ENCODE results near the gene ABHD2. TPM values are rescaled to one million over a fixed set of nuclear protein-coding genes. Genes with fewer than 3 reads are reported as not detected.

Gene ABHD2, protein sequence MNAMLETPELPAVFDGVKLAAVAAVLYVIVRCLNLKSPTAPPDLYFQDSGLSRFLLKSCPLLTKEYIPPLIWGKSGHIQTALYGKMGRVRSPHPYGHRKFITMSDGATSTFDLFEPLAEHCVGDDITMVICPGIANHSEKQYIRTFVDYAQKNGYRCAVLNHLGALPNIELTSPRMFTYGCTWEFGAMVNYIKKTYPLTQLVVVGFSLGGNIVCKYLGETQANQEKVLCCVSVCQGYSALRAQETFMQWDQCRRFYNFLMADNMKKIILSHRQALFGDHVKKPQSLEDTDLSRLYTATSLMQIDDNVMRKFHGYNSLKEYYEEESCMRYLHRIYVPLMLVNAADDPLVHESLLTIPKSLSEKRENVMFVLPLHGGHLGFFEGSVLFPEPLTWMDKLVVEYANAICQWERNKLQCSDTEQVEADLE
- polyA plus RNA-seq (2013): 12.4 and 13.4 TPM in 2 replicates

- H2AK5ac ChIP-seq (ENCODE audit: low read length): peak within 1 kb of the TSS; percentile 20
- peak within 1 kb of the TSS; percentile 74 for H2BK5ac ChIP-seq (ENCODE audit: low read depth, low read length, poor library complexity)
- peak within 1 kb of the TSS; percentile 62 for H3K18ac ChIP-seq (ENCODE audit: low read length)
- H3K23ac ChIP-seq (ENCODE audit: low read length): no peak within 1 kb of the TSS
- H3K36me3 ChIP-seq (ENCODE audit: control insufficient read depth in 1 of 2, insufficient read depth in 2 of 2, low read length in 2 of 2): no peaks in the 10 kb centered on the region
- H4K12ac ChIP-seq (ENCODE audit: low read depth, low read length): peak within 1 kb of the TSS; percentile 75
- peak within 1 kb of the TSS; percentile 78 for H3K4me2 ChIP-seq (ENCODE audit: low read length)
- peak within 1 kb of the TSS; percentile 91 for H3K27ac ChIP-seq (ENCODE audit: low read depth, low read length)
- H2BK12ac ChIP-seq (ENCODE audit: low read length): peak within 1 kb of the TSS; percentile 23
- peak within 1 kb of the TSS; percentile 63 for H4K91ac ChIP-seq (ENCODE audit: low read depth, low read length)
- peaks cover 9% of the 10 kb centered on the region for H3K79me1 ChIP-seq (ENCODE audit: low read length)
- H2AFZ ChIP-seq (ENCODE audit: insufficient read depth, low read length, poor library complexity): peak within 1 kb of the TSS; percentile 66
- peaks cover 5% of the 10 kb centered on the region for H3K79me2 ChIP-seq (ENCODE audit: control insufficient read depth, insufficient read depth, low read length, poor library complexity)
- H3K9me3 ChIP-seq (ENCODE audit: insufficient read depth, low read depth, low read length): no peaks in the 10 kb centered on the region
- H3K4ac ChIP-seq (ENCODE audit: low read depth, low read length): peak within 1 kb of the TSS; percentile 31
- WGBS (ENCODE audit: extremely low coverage, insufficient coverage, insufficient read length): no CpG with 5 or more reads among the region's 51 CpGs
- peak within 1 kb of the TSS; percentile 82 for H4K8ac ChIP-seq (ENCODE audit: low read depth, low read length)
- H3K27me3 ChIP-seq (ENCODE audit: insufficient read depth, low read length): no peaks in the 10 kb centered on the region
- peak within 1 kb of the TSS; percentile 78 for H3K14ac ChIP-seq (ENCODE audit: low read length)
- peak within 1 kb of the TSS; percentile 61 for H2BK120ac ChIP-seq (ENCODE audit: insufficient read depth, low read length, poor library complexity)
- H3K4me3 ChIP-seq (ENCODE audit: low read depth, low read length): peak within 1 kb of the TSS; percentile 83
- peak within 1 kb of the TSS; percentile 75 for H3K9ac ChIP-seq (ENCODE audit: low read length)
- H3K4me1 ChIP-seq (ENCODE audit: control insufficient read depth in 1 of 2, insufficient read depth in 2 of 2, low read length in 2 of 2): peaks cover 10 to 11% of the 10 kb centered on the region in 2 experiments
- DNase-seq: peak; percentile 99 to 100
These were observed at the start of gene ABHD2 for GRCh38 chr15:89087830-89088604. Gene ABHD2 (plus strand): TSS chr15:89088456. CDS start chr15:89116328, 27,872 bp downstream.

GRCh38 chr15:89039142-89039541 is 49.1 kb upstream of the ABHD2 start:
- H2BK5ac ChIP-seq (ENCODE audit: low read depth, low read length, poor library complexity): no peak overlapping the region
- no peaks in the 10 kb centered on the region for H3K4me1 ChIP-seq (ENCODE audit: control insufficient read depth in 1 of 2, insufficient read depth in 2 of 2, low read length in 2 of 2)
- no peak overlapping the region for H3K27ac ChIP-seq (ENCODE audit: low read depth, low read length)
- no peak overlapping the region for H3K9ac ChIP-seq (ENCODE audit: low read length)
- no peak overlapping the region for H3K23ac ChIP-seq (ENCODE audit: low read length)
- H3K36me3 ChIP-seq (ENCODE audit: control insufficient read depth in 1 of 2, insufficient read depth in 2 of 2, low read length in 2 of 2): no peaks in the 10 kb centered on the region
- no peaks in the 10 kb centered on the region for H3K79me2 ChIP-seq (ENCODE audit: control insufficient read depth, insufficient read depth, low read length, poor library complexity)
- H4K12ac ChIP-seq (ENCODE audit: low read depth, low read length): no peak overlapping the region
- H2AK5ac ChIP-seq (ENCODE audit: low read length): no peak overlapping the region
- H4K8ac ChIP-seq (ENCODE audit: low read depth, low read length): no peak overlapping the region
- H3K4me3 ChIP-seq (ENCODE audit: low read depth, low read length): no peak overlapping the region
- no peak overlapping the region for H4K91ac ChIP-seq (ENCODE audit: low read depth, low read length)
- no CpG with 5 or more reads among the region's 5 CpGs for WGBS (ENCODE audit: extremely low coverage, insufficient coverage, insufficient read length)
- H3K18ac ChIP-seq (ENCODE audit: low read length): no peak overlapping the region
- no peak overlapping the region for H2AFZ ChIP-seq (ENCODE audit: insufficient read depth, low read length, poor library complexity)
- no peak overlapping the region for H2BK12ac ChIP-seq (ENCODE audit: low read length)
- no peak overlapping the region for H3K4me2 ChIP-seq (ENCODE audit: low read length)
- no peak for DNase-seq
- H3K14ac ChIP-seq (ENCODE audit: low read length): no peak overlapping the region
- no peaks in the 10 kb centered on the region for H3K27me3 ChIP-seq (ENCODE audit: insufficient read depth, low read length)
- no peaks in the 10 kb centered on the region for H3K79me1 ChIP-seq (ENCODE audit: low read length)
- no peaks in the 10 kb centered on the region for H3K9me3 ChIP-seq (ENCODE audit: insufficient read depth, low read depth, low read length)
- H2BK120ac ChIP-seq (ENCODE audit: insufficient read depth, low read length, poor library complexity): no peak overlapping the region
- no peak overlapping the region for H3K4ac ChIP-seq (ENCODE audit: low read depth, low read length)

DNA sequence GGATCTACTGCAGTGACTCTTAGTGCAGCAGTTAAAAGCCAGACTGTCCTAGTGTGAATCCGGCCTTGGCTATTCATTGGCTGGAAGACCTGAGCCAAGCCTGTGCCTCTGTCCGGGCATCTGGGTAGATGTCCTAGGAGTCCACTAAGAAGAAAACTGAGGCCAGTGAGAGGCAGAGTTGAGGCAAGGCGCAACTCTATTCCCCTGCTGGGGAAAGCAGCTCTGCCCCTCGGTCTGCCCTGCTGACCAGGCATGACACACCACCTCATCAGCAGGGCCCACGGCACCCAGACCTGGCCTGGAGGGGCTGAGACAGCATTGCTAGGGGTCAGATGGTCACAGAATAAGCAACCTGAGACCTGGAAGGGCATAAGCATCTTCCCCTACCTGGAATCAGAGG is 46.7 kb upstream of the ABHD2 start:
- Histone ChIP-seq H4K12ac (ENCODE audit: low read depth, low read length) (no peak overlapping the region), H3K9me3 (ENCODE audit: insufficient read depth, low read depth, low read length) (no peaks in the 10 kb centered on the region), H3K23ac (ENCODE audit: low read length) (no peak overlapping the region), H2AK5ac (ENCODE audit: low read length) (no peak overlapping the region), H4K8ac (ENCODE audit: low read depth, low read length) (no peak overlapping the region), H3K4me1 (ENCODE audit: control insufficient read depth in 1 of 2, insufficient read depth in 2 of 2, low read length in 2 of 2) (no peaks in the 10 kb centered on the region), H2BK12ac (ENCODE audit: low read length) (no peak overlapping the region), H2AFZ (ENCODE audit: insufficient read depth, low read length, poor library complexity) (no peak overlapping the region), H3K36me3 (ENCODE audit: control insufficient read depth in 1 of 2, insufficient read depth in 2 of 2, low read length in 2 of 2) (no peaks in the 10 kb centered on the region), H3K4me2 (ENCODE audit: low read length) (no peak overlapping the region), H3K9ac (ENCODE audit: low read length) (no peak overlapping the region), H3K79me1 (ENCODE audit: low read length) (no peaks in the 10 kb centered on the region), H3K27ac (ENCODE audit: low read depth, low read length) (no peak overlapping the region), H3K4me3 (ENCODE audit: low read depth, low read length) (no peak overlapping the region), H3K4ac (ENCODE audit: low read depth, low read length) (no peak overlapping the region), H3K79me2 (ENCODE audit: control insufficient read depth, insufficient read depth, low read length, poor library complexity) (no peaks in the 10 kb centered on the region), H2BK5ac (ENCODE audit: low read depth, low read length, poor library complexity) (no peak overlapping the region), H2BK120ac (ENCODE audit: insufficient read depth, low read length, poor library complexity) (no peak overlapping the region), H4K91ac (ENCODE audit: low read depth, low read length) (no peak overlapping the region), H3K14ac (ENCODE audit: low read length) (no peak overlapping the region), H3K18ac (ENCODE audit: low read length) (no peak overlapping the region), H3K27me3 (ENCODE audit: insufficient read depth, low read length) (no peaks in the 10 kb centered on the region)
- DNase-seq: no peak
- no CpG with 5 or more reads among the region's 5 CpGs for WGBS (ENCODE audit: extremely low coverage, insufficient coverage, insufficient read length)

- Histone ChIP-seq H3K27ac (ENCODE audit: low read depth, low read length) (no peak overlapping the region), H3K4me2 (ENCODE audit: low read length) (no peak overlapping the region), H3K18ac (ENCODE audit: low read length) (no peak overlapping the region), H2AK5ac (ENCODE audit: low read length) (no peak overlapping the region), H3K9me3 (ENCODE audit: insufficient read depth, low read depth, low read length) (no peaks in the 10 kb centered on the region), H3K79me1 (ENCODE audit: low read length) (no peaks in the 10 kb centered on the region), H3K79me2 (ENCODE audit: control insufficient read depth, insufficient read depth, low read length, poor library complexity) (no peaks in the 10 kb centered on the region), H3K9ac (ENCODE audit: low read length) (no peak overlapping the region), H3K4ac (ENCODE audit: low read depth, low read length) (no peak overlapping the region), H3K27me3 (ENCODE audit: insufficient read depth, low read length) (no peaks in the 10 kb centered on the region), H3K36me3 (ENCODE audit: control insufficient read depth in 1 of 2, insufficient read depth in 2 of 2, low read length in 2 of 2) (no peaks in the 10 kb centered on the region), H3K14ac (ENCODE audit: low read length) (no peak overlapping the region), H3K4me3 (ENCODE audit: low read depth, low read length) (no peak overlapping the region), H3K23ac (ENCODE audit: low read length) (no peak overlapping the region), H2BK12ac (ENCODE audit: low read length) (no peak overlapping the region), H2BK120ac (ENCODE audit: insufficient read depth, low read length, poor library complexity) (no peak overlapping the region), H2BK5ac (ENCODE audit: low read depth, low read length, poor library complexity) (no peak overlapping the region), H2AFZ (ENCODE audit: insufficient read depth, low read length, poor library complexity) (no peak overlapping the region), H4K91ac (ENCODE audit: low read depth, low read length) (no peak overlapping the region), H3K4me1 (ENCODE audit: control insufficient read depth in 1 of 2, insufficient read depth in 2 of 2, low read length in 2 of 2) (no peaks in the 10 kb centered on the region), H4K8ac (ENCODE audit: low read depth, low read length) (no peak overlapping the region), H4K12ac (ENCODE audit: low read depth, low read length) (no peak overlapping the region)
- no peak for DNase-seq
- no CpG with 5 or more reads among the region's 5 CpGs for WGBS (ENCODE audit: extremely low coverage, insufficient coverage, insufficient read length)
These were observed 45.9 kb upstream of the ABHD2 start for GRCh38 chr15:89042387-89042786.
